K562 (cell line): ENCODE data around the gene SLC7A4. TPM values are rescaled to one million over a fixed set of nuclear protein-coding genes. Genes with fewer than 3 reads are reported as not detected.
A peak's percentile ranks its signal among the peaks of the same experiment; 100 is the strongest.

Source experiments
- DMBX1 ChIP-seq: fragments of 250-450 bp; sonication (Bioruptor Pico); IDR thresholded peaks from 2 replicates; pipeline ENCODE4 v1.8.0; 2022; ENCODE audit warnings: inconsistent platforms, mild to moderate bottlenecking, moderate library complexity, borderline replicate concordance
- MXI1 ChIP-seq: IDR thresholded peaks from 2 replicates; pipeline ENCODE4 v1.6.1; 2011; ENCODE audit warnings: low read depth, mild to moderate bottlenecking, improper control_type of control experiment, low read length
- MYNN ChIP-seq, 2 experiments: sonication (generic); formaldehyde crosslinking in 1 of 2; IDR thresholded peaks; 2 replicates each; pipeline versions ENCODE4 v1.5.0 to v1.6.1; 2016 to 2020; ENCODE audit warnings: antibody characterized with exemption in 1 of 2, missing genetic modification reagents in 1 of 2
- NR2C1 ChIP-seq, 2 experiments: fragments of 450-650 bp; IDR thresholded peaks; 2 replicates each; pipeline ENCODE4 v1.6.1; 2017; ENCODE audit warnings: mild to moderate bottlenecking in 2 of 2, antibody characterized with exemption in 1 of 2, inconsistent platforms in 1 of 2, missing compliant biosample characterization in 1 of 2, missing genetic modification characterization in 1 of 2
- POLR2A ChIP-seq: fragments of 450-650 bp; conservative IDR thresholded peaks from 2 replicates; pipeline ENCODE4 v1.6.1; 2016
- RBFOX2 ChIP-seq: fragments of 200-400 bp; formaldehyde crosslinking; IDR thresholded peaks from 2 replicates; pipeline ENCODE4 v1.6.1; 2017; ENCODE audit warnings: low read depth, mild to moderate bottlenecking, low read length, moderate library complexity
- RBM15 ChIP-seq: fragments of 200-400 bp; formaldehyde crosslinking; IDR thresholded peaks from 2 replicates; pipeline ENCODE4 v1.6.1; 2018; ENCODE audit warnings: mild to moderate bottlenecking, low read length, moderate library complexity; ENCODE audit not compliant: insufficient read depth
- SAP30 ChIP-seq: fragments of 200-600 bp; sonication (generic); IDR thresholded peaks from 2 replicates; pipeline ENCODE4 v1.6.1; 2012; ENCODE audit warnings: borderline replicate concordance, low read depth, mild to moderate bottlenecking, moderate library complexity, low read length, control low read depth, inconsistent platforms; ENCODE audit not compliant: insufficient read depth, poor library complexity, severe bottlenecking
- SIX5 ChIP-seq, 2 experiments: IDR thresholded peaks; 2 replicates each; pipeline ENCODE4 v1.6.1; 2011; ENCODE audit warnings: low read length in 2 of 2, borderline replicate concordance in 1 of 2, low read depth in 1 of 2, mild to moderate bottlenecking in 1 of 2, moderate library complexity in 1 of 2; ENCODE audit not compliant: insufficient read depth in 1 of 2
- XRCC5 ChIP-seq: fragments of 200-400 bp; formaldehyde crosslinking; IDR thresholded peaks from 2 replicates; pipeline ENCODE4 v1.6.1; 2017; ENCODE audit warnings: low read depth, mild to moderate bottlenecking, low read length
- ZBTB1 ChIP-seq: sonication (generic); formaldehyde crosslinking; IDR thresholded peaks from 2 replicates; pipeline ENCODE4 v1.8.1; 2023; ENCODE audit warnings: missing genetic modification reagents, low read depth, mild to moderate bottlenecking, borderline replicate concordance
- ZC3H11A ChIP-seq: IDR thresholded peaks from 2 replicates; pipeline ENCODE4 v1.6.1; 2012; ENCODE audit warnings: low read depth, low read length, improper control_type of control experiment
- ZNF445 ChIP-seq: fragments of 250-450 bp; sonication (Bioruptor Pico); IDR thresholded peaks from 2 replicates; pipeline ENCODE4 v1.4.0; 2020; ENCODE audit warnings: low read depth, mild to moderate bottlenecking, moderate library complexity
- polyA plus RNA-seq, 8 experiments: library from polyadenylated mRNA; depleted of rRNA in 4 of 8; stranded (reverse) in 5 of 8; unstranded in 3 of 8; fragments of >200 nt; fragmentation: Nextera tagmentation in 2 of 8; fragmentation: Illumina TruSeq in 1 of 8; extraction: Ambion mirVana in 2 of 8; extraction: Trizol in 1 of 8; gene quantifications; 2 replicates each; pipeline versions ENCODE4 v1.2.1 to v1.2.3, GENCODE V29; 2011 to 2014; ENCODE audit warnings: inconsistent platforms in 1 of 8, missing spikeins in 1 of 8
- total RNA-seq, 7 experiments: library from RNA; depleted of rRNA in 6 of 7; stranded (reverse); fragments of >200 nt in 6 of 7; fragmentation: Illumina TruSeq in 2 of 7; extraction: Trizol in 2 of 7; gene quantifications; 2 replicates each; pipeline versions ENCODE4 v1.2.1 to v1.2.3, GENCODE V29; 2011 to 2021; ENCODE audit warnings: low replicate concordance in 1 of 7
- TF ChIP-seq, protein P1 (sequence below): sonication (generic); formaldehyde crosslinking; IDR thresholded peaks from 2 replicates; pipeline ENCODE4 v1.8.1; 2023; ENCODE audit warnings: missing genetic modification reagents, mild to moderate bottlenecking, borderline replicate concordance
- TF ChIP-seq, protein P2 (sequence below): sonication (generic); formaldehyde crosslinking; IDR thresholded peaks from 2 replicates; pipeline ENCODE4 v1.8.0; 2022; ENCODE audit warnings: missing genetic modification reagents, mild to moderate bottlenecking, borderline replicate concordance
- TF ChIP-seq, protein P3 (sequence below): fragments of 250-450 bp; sonication (Bioruptor Pico); IDR thresholded peaks from 2 replicates; pipeline ENCODE4 v1.5.1; 2021; ENCODE audit warnings: mild to moderate bottlenecking

Gene SLC7A4
- total and polyA plus RNA-seq, 9 of the 15 experiments (the other 6 are each of a cell fraction or from before 2014, with no cell fraction given): not detected

DNA sequence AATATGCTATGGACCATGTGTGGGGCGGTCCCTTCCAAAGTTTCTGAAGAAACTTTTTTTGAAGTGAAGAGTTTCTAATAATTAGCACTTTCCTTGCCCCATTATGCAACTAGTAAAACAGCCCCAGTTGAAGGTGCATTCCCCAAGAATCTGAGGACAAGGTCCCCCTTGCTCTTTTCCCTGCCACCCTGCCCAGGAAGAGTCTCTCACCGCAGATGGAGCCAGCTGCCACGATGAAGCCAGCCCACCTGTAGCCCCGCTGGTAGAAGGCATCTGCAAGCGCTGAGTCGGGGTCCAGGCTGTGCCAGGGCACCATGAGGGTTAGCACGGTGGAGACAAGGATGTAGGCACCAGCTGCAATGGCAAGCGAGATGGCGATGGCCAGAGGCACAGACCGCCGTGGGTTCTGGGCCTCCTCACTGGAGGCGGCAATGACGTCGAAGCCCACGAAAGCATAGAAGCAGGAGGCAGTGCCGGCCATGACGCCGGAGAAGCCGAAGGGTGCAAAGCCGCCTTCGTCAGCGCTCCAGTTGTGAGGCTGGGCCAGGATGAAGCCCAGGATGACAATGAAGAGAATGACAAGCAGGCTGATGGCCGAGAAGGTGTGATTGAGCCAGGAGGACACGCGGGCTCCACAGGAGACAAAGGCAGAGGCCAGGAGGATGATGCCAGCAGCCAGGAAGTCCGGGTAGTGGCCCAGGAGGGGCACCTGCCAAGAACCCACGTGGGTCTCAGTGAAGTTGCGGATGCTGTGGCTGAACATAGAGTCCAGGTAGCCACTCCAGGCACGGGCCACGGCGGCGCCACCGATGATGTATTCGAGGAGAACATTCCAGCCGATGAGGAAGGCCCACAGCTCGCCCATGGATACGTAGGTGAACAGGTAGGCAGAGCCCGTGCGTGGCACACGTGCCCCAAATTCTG, 1.5 kb downstream of the SLC7A4 start (continued):
- TF ChIP-seq, protein P1, sequence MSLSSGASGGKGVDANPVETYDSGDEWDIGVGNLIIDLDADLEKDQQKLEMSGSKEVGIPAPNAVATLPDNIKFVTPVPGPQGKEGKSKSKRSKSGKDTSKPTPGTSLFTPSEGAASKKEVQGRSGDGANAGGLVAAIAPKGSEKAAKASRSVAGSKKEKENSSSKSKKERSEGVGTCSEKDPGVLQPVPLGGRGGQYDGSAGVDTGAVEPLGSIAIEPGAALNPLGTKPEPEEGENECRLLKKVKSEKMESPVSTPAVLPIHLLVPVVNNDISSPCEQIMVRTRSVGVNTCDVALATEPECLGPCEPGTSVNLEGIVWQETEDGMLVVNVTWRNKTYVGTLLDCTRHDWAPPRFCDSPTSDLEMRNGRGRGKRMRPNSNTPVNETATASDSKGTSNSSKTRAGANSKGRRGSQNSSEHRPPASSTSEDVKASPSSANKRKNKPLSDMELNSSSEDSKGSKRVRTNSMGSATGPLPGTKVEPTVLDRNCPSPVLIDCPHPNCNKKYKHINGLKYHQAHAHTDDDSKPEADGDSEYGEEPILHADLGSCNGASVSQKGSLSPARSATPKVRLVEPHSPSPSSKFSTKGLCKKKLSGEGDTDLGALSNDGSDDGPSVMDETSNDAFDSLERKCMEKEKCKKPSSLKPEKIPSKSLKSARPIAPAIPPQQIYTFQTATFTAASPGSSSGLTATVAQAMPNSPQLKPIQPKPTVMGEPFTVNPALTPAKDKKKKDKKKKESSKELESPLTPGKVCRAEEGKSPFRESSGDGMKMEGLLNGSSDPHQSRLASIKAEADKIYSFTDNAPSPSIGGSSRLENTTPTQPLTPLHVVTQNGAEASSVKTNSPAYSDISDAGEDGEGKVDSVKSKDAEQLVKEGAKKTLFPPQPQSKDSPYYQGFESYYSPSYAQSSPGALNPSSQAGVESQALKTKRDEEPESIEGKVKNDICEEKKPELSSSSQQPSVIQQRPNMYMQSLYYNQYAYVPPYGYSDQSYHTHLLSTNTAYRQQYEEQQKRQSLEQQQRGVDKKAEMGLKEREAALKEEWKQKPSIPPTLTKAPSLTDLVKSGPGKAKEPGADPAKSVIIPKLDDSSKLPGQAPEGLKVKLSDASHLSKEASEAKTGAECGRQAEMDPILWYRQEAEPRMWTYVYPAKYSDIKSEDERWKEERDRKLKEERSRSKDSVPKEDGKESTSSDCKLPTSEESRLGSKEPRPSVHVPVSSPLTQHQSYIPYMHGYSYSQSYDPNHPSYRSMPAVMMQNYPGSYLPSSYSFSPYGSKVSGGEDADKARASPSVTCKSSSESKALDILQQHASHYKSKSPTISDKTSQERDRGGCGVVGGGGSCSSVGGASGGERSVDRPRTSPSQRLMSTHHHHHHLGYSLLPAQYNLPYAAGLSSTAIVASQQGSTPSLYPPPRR: no peak
- TF ChIP-seq ZNF445 (no peak), MXI1 (no peak), NR2C1 (IDR thresholded peaks at IDR 0.05) (no peak), NR2C1 (tag; IDR thresholded peaks at IDR 0.05) (no peak), ZBTB1 (CRISPR knock-in tag) (no peak), RBM15 (no peak), SIX5 (IDR thresholded peaks at IDR 0.05; ENCODE audit: borderline replicate concordance in 1 of 2, insufficient read depth in 1 of 2, low read depth in 1 of 2, low read length in 2 of 2) (0 out of 4 replicates have a peak, but pooled peaks of 1 of the 2 experiments have one; percentile 18), RBFOX2 (no peak), DMBX1 (CRISPR knock-in tag) (no peak), SAP30 (no peak), ZC3H11A (no peak), POLR2A (no peak), XRCC5 (no peak), MYNN (IDR thresholded peaks at IDR 0.05) (no peak), MYNN (CRISPR knock-in tag; IDR thresholded peaks at IDR 0.05) (no peak)
- TF ChIP-seq, protein P2, sequence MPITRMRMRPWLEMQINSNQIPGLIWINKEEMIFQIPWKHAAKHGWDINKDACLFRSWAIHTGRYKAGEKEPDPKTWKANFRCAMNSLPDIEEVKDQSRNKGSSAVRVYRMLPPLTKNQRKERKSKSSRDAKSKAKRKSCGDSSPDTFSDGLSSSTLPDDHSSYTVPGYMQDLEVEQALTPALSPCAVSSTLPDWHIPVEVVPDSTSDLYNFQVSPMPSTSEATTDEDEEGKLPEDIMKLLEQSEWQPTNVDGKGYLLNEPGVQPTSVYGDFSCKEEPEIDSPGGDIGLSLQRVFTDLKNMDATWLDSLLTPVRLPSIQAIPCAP (CRISPR knock-in tag): no peak
- TF ChIP-seq, protein P3, sequence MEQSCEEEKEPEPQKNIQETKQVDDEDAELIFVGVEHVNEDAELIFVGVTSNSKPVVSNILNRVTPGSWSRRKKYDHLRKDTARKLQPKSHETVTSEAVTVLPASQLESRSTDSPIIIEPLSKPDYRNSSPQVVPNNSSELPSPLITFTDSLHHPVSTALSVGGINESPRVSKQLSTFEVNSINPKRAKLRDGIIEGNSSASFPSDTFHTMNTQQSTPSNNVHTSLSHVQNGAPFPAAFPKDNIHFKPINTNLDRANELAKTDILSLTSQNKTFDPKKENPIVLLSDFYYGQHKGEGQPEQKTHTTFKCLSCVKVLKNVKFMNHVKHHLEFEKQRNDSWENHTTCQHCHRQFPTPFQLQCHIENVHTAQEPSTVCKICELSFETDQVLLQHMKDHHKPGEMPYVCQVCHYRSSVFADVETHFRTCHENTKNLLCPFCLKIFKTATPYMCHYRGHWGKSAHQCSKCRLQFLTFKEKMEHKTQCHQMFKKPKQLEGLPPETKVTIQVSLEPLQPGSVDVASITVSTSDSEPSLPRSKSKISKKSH (CRISPR knock-in tag): 0 out of 2 replicates have a peak, but pooled peaks have one; percentile 8
